HK-2 (cell line): ENCODE results near the gene AP3B2.

Experiments used
- DNase-seq: peaks from one replicate; pipeline ENCODE4 v3.0.0-alpha.2; 2018; ENCODE audit not compliant: unreplicated experiment

Gene AP3B2

GRCh38 chr15:82698711-82699345 is 10.8 kb downstream of the AP3B2 start:
- no peak for DNase-seq

- DNase-seq: no peak
These were observed 11.8 kb downstream of the AP3B2 start for GRCh38 chr15:82697735-82698407.

- no peak for DNase-seq
These were observed 17.5 kb downstream of the AP3B2 start for GRCh38 chr15:82692171-82692570.

GRCh38 chr15:82689147-82689546 is 20.5 kb downstream of the AP3B2 start:
- no peak for DNase-seq

GRCh38 chr15:82688691-82689090 is 21.0 kb downstream of the AP3B2 start:
- no peak for DNase-seq

- no peak for DNase-seq
These were observed 28.3 kb downstream of the AP3B2 start for GRCh38 chr15:82681371-82681770.

DNA sequence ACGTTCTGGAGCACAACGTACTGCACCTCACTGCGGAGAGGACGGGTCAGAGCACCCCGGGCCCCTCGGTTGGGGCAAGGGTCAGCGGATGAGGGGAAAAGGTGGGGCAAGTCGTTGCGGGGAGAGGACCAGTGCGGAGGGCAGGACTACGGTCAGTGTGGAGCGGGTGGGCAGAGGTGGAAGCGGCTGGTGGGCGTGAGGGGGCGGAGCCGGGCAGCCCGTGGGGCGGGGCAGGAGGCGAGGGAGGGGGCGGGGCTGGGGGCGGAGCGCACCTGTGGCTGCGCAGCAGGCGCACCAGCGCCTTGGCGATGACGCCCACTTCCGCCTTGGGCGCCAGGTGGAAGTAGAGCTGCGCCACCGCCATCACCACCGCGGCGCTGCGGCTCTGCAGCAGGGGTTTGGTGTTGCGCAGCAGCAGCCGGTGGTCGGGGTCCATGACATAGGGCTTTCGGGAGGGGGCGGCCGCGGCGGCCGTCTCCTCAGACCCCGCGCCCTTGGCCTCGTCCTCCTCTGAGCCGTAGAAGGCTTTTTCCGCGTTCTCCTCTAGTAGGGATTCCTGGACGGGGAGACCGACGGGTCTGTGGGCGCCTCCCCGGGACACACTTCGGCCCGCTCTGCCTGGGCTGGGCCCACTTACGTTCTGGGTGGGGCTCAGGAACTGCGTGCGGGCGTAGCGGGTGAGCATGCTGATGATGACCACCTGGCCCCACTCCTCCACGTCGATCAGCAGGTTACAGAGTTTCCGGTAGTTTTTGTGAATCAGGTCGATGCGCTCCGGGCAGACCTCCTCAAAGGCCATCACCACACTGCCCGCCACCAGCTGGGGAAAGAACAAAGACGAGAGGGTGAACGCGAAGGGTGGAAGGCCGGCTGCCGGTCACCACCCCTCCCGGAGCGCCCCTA is 29.2 kb downstream of the AP3B2 start:
- DNase-seq: peak; percentile 7

DNA sequence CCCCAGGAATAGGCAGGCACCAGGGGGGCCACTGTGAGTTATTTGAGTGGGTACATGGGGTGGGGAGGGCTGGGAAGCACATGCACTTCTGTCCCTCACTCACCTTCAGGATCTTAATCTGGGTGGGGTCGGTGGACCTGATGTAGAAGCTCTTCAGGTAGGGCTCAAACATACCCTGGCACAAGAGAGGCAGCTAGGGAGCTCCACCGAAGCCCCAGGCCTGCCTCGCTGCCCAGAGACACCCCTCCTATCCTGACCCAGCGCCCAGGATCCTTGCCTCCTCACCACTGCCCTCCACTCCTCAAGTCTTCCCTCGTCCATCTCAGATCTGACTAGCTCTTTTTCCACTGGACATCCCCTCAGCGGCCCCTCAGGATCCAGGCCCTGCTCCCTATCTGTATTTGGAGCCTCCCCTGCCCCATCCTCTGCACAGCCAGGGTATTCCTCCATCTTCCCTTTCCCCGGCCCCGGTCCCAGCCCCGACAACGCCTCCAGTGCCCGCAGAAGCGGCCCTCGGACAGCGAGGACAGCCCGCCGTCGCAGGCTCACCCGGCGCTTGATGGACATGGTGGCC is 30.0 kb downstream of the AP3B2 start:
- DNase-seq: no peak

DNA sequence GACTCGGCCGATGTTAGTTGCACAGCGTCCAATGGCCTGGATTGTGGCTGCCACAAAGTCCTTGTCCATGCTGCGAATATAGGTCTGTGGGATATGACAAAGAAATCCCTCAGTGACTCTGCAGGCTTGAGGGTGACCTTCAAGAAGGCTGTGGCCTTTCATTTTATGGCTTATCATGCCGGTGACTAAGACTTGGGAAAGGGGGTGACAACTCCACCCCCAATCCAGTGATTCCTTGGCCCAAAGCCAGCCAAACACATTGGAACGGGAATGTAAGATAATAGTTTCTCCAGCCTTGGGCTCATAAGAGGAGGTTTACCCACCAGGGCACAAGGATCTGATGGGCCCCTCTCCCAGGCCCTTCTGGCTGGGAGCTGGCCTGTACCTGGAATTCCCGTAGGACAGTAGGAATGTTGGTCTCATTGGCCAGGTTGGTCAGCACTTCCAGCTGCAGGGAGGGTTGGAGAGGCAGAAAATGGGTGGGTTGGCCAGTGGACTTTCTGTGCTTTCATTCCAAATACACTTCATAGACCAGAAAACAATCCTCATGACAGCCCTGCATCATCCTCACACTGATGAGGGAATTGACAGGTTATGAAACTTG is 31.9 kb downstream of the AP3B2 start:
- no peak for DNase-seq

- DNase-seq: no peak
These were observed 34.8 kb downstream of the AP3B2 start for GRCh38 chr15:82674873-82675272.

- no peak for DNase-seq
These were observed 39.0 kb downstream of the AP3B2 start for GRCh38 chr15:82670699-82671098.

- no peak for DNase-seq
These were observed 43.1 kb downstream of the AP3B2 start for GRCh38 chr15:82666606-82667005.

- no peak for DNase-seq
These were observed 45.7 kb downstream of the AP3B2 start for GRCh38 chr15:82664021-82664420.

DNA sequence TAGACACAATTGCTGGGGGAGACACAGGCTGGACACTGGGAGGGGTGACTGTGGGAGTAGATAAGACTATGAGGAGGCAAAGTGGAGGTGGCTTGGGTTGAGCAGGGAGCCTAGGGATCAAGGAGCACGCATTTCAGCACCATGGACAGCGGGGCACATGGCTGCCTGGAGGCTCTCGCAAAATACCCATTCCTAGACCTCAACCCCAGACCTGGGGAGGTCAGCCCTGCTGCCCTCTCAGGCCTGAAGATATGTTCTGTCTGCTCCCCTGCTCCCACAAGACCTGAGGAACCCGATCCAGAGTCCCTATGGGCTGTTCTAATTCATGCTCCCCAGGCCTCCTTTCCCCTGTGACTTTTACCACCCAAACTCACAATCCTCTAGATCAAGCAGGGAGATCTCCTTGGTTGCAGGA is 46.5 kb downstream of the AP3B2 start:
- peak; percentile 48 for DNase-seq

GRCh38 chr15:82662641-82663040 is 47.0 kb downstream of the AP3B2 start:
- no peak for DNase-seq

GRCh38 chr15:82660378-82660777 is 49.3 kb downstream of the AP3B2 start:
- no peak for DNase-seq

GRCh38 chr15:82656641-82657266 is 52.9 kb downstream of the AP3B2 start:
- no peak for DNase-seq

GRCh38 chr15:82655606-82656005 is 54.1 kb downstream of the AP3B2 start:
- DNase-seq: no peak

- no peak for DNase-seq
These were observed 56.0 kb downstream of the AP3B2 start for GRCh38 chr15:82653483-82654168.

- no peak for DNase-seq
These were observed 58.0 kb downstream of the AP3B2 start for GRCh38 chr15:82651708-82652107.
